Gastroesophageal sphincter (tissue), 4 donors: Measurements from ENCODE around the gene IFRD1. TPM values are rescaled to one million over a fixed set of nuclear protein-coding genes. Genes with fewer than 3 reads are reported as not detected.
"Not testable (repeated sequence)": the region's sequence is repeated elsewhere in the genome, so short reads cannot be mapped to it uniquely, and the experiment has no call there.

Experiments used
- ATAC-seq: fragments of 150-250 bp; one replicate; pipeline ENCODE4 v1.9.1; 2016; ENCODE audit warnings: mild to moderate bottlenecking, moderate library complexity
- H3K27ac ChIP-seq, 4 donors: fragments of 200-600 bp; sonication (generic) in 3 of 4; 1 replicate in 3 of 4; 2 replicates in 1 of 4; pipeline ENCODE4 v1.5.1; 2016 to 2019
- H3K27me3 ChIP-seq: fragments of 200-600 bp; sonication (generic); one replicate; pipeline ENCODE4 v1.5.1; 2019
- H3K36me3 ChIP-seq, 2 donors: fragments of 200-600 bp; sonication (generic); one replicate each; pipeline ENCODE4 v1.5.1; 2019; ENCODE audit warnings: control low read depth in 1 of 2
- H3K4me1 ChIP-seq, 3 donors: fragments of 200-600 bp; sonication (generic); 1 replicate in 2 of 3; 2 replicates in 1 of 3; pipeline ENCODE4 v1.5.1; 2016 to 2019; ENCODE audit warnings: control low read depth in 2 of 3
- H3K4me3 ChIP-seq, 2 donors: fragments of 200-600 bp; sonication (generic); one replicate each; pipeline ENCODE4 v1.5.1; 2019; ENCODE audit warnings: mild to moderate bottlenecking in 1 of 2, moderate library complexity in 1 of 2
- H3K9me3 ChIP-seq, 3 donors: fragments of 200-600 bp; sonication (generic); one replicate each; pipeline ENCODE4 v1.5.1; 2017 to 2019; ENCODE audit warnings: control low read depth in 2 of 3
- CTCF ChIP-seq, 4 experiments: fragments of 200-600 bp in 2 of 4; fragments of 450-650 bp in 2 of 4; sonication (generic) in 1 of 4; IDR thresholded peaks; one replicate each; pipeline ENCODE4 v1.5.1; 2017 to 2019; ENCODE audit warnings: antibody characterized with exemption in 4 of 4, mild to moderate bottlenecking in 2 of 4, moderate library complexity in 2 of 4
- EP300 ChIP-seq: sonication (generic); formaldehyde crosslinking; IDR thresholded peaks from one replicate; pipeline ENCODE4 v1.6.1; 2017; ENCODE audit warnings: antibody characterized with exemption, mild to moderate bottlenecking
- POLR2A ChIP-seq, 2 donors: fragments of 450-650 bp; IDR thresholded peaks; one replicate each; pipeline ENCODE4 v1.6.1; 2017; ENCODE audit warnings: antibody characterized with exemption in 2 of 2, mild to moderate bottlenecking in 2 of 2, moderate library complexity in 1 of 2
- POLR2AphosphoS5 ChIP-seq: sonication (generic); formaldehyde crosslinking; IDR thresholded peaks from one replicate; pipeline ENCODE4 v1.6.1; 2017; ENCODE audit warnings: antibody characterized with exemption
- WGBS, 2 donors: methylation state at CpG; one replicate each; pipeline ENCODE4 v1.1.5; 2018; ENCODE audit warnings: low coverage in 1 of 2; 5-methylcytosine and 5-hydroxymethylcytosine counted together
- total RNA-seq, 4 donors: library from RNA; depleted of rRNA; stranded (reverse); fragments of >200 nt; gene quantifications; one replicate each; pipeline ENCODE4 v1.1.0, GENCODE V29; 2016

The IFRD1 gene
- total RNA-seq, 4 donors from 2014 or later, result 36.8 to 78.3 (median 56.5) TPM

- H3K27ac ChIP-seq, result no peak overlapping the region
- peaks cover 7% of the 10 kb centered on the region for H3K27me3 ChIP-seq
- no peak for ATAC-seq
- H3K9me3 ChIP-seq, result no peaks in the 10 kb centered on the region
- no peak overlapping the region for H3K4me3 ChIP-seq
- WGBS, 2 donors, result 86 to 90% methylated on average over 3 to 5 of the region's 6 CpGs
- no peaks in the 10 kb centered on the region for H3K4me1 ChIP-seq
- TF ChIP-seq CTCF (IDR thresholded peaks at IDR 0.05), result no peak
- no peak for TF ChIP-seq POLR2A (IDR thresholded peaks at IDR 0.05)
- no peak for TF ChIP-seq POLR2AphosphoS5
- TF ChIP-seq EP300, result no peak
- no peaks in the 10 kb centered on the region for H3K36me3 ChIP-seq
Observed at GRCh38 chr7:112511451-112512202, 61.4 kb downstream of the IFRD1 start.

- no peak overlapping the region for H3K4me3 ChIP-seq
- H3K9me3 ChIP-seq, result no peaks in the 10 kb centered on the region
- H3K36me3 ChIP-seq, result no peaks in the 10 kb centered on the region
- peaks cover 8% of the 10 kb centered on the region for H3K27me3 ChIP-seq
- no peaks in the 10 kb centered on the region for H3K4me1 ChIP-seq
- H3K27ac ChIP-seq, result no peak overlapping the region
- TF ChIP-seq POLR2AphosphoS5 (no peak), CTCF (IDR thresholded peaks at IDR 0.05) (no peak), EP300 (no peak), POLR2A (IDR thresholded peaks at IDR 0.05) (no peak)
- 86 to 92% methylated on average over 4 to 5 of the region's 5 CpGs for WGBS, 2 donors
- ATAC-seq, result no peak
Observed at GRCh38 chr7:112512451-112513210, 62.4 kb downstream of the IFRD1 start.

GRCh38 chr7:112515989-112516388, 65.7 kb downstream of the IFRD1 start:
- Histone ChIP-seq H3K27me3 (peaks cover 21% of the 10 kb centered on the region), H3K4me3 (no peak overlapping the region), H3K36me3 (no peaks in the 10 kb centered on the region), H3K9me3 (no peaks in the 10 kb centered on the region), H3K27ac (no peak overlapping the region), H3K4me1 (no peaks in the 10 kb centered on the region)
- TF ChIP-seq POLR2AphosphoS5 (no peak), POLR2A (IDR thresholded peaks at IDR 0.05) (no peak), CTCF (IDR thresholded peaks at IDR 0.05) (no peak), EP300 (no peak)
- ATAC-seq, result no peak
- WGBS, 2 donors, result 83 to 86% methylated on average over 1 to 5 of the region's 5 CpGs

GRCh38 chr7:112516418-112516817, 66.2 kb downstream of the IFRD1 start:
- H3K27ac ChIP-seq, ATAC-seq: not testable (repeated sequence)
- 82% methylated on average over 5 of the region's 5 CpGs; no CpG with 5 or more reads in 1 of the 2 donors for WGBS, 2 donors

GRCh38 chr7:112517487-112517886, 67.2 kb downstream of the IFRD1 start:
- 80 to 85% methylated on average over 2 to 3 of the region's 3 CpGs for whole genome bisulfite sequencing, 2 donors
- peaks cover 21% of the 10 kb centered on the region for H3K27me3 ChIP-seq
- H3K4me1 ChIP-seq, result no peaks in the 10 kb centered on the region
- no peak overlapping the region for H3K27ac ChIP-seq
- no peak overlapping the region for H3K4me3 ChIP-seq
- H3K9me3 ChIP-seq, result no peaks in the 10 kb centered on the region
- ATAC-seq, result no peak
- no peaks in the 10 kb centered on the region for H3K36me3 ChIP-seq
- TF ChIP-seq EP300 (no peak), POLR2A (IDR thresholded peaks at IDR 0.05) (no peak), CTCF (IDR thresholded peaks at IDR 0.05) (no peak), POLR2AphosphoS5 (no peak)

More at GRCh38 chr7:112516418-112516817, 66.2 kb downstream of the IFRD1 start:
- not testable (repeated sequence) for H3K4me1 ChIP-seq, H3K36me3 ChIP-seq, H3K4me3 ChIP-seq, H3K9me3 ChIP-seq
- H3K27me3 ChIP-seq, result peaks cover 21% of the 10 kb centered on the region
